Activated T-cell treated with anti-CD3 and anti-CD28 coated beads, Interleukin-2, amount 50 U/mL, for 24 hours (primary cell): ENCODE results near the gene OR4L1.
"Not testable (repeated sequence)": the region's sequence is repeated elsewhere in the genome, so short reads cannot be mapped to it uniquely, and the experiment has no call there.

ENCODE experiments used
- DNase-seq: peaks from one replicate; pipeline ENCODE4 v3.0.0-alpha.2; 2020
- H3K27ac Mint-ChIP-seq: 2 replicates; pipeline ENCODE4 v1.8.0; 2020; ENCODE audit warnings: mild to moderate bottlenecking, mixed read lengths
- H3K27me3 Mint-ChIP-seq: 2 replicates; pipeline ENCODE4 v1.8.0; 2020; ENCODE audit warnings: mixed read lengths
- H3K36me3 Mint-ChIP-seq: 2 replicates; pipeline ENCODE4 v1.8.0; 2020; ENCODE audit warnings: low read depth, mixed read lengths
- H3K4me1 Mint-ChIP-seq: 2 replicates; pipeline ENCODE4 v1.8.0; 2020; ENCODE audit warnings: low read depth, mixed read lengths
- H3K4me3 Mint-ChIP-seq: 2 replicates; pipeline ENCODE4 v1.8.0; 2020; ENCODE audit warnings: mild to moderate bottlenecking, moderate library complexity, mixed read lengths
- H3K9me3 Mint-ChIP-seq: 2 replicates; pipeline ENCODE4 v1.8.0; 2020; ENCODE audit warnings: mixed read lengths

The OR4L1 gene, protein sequence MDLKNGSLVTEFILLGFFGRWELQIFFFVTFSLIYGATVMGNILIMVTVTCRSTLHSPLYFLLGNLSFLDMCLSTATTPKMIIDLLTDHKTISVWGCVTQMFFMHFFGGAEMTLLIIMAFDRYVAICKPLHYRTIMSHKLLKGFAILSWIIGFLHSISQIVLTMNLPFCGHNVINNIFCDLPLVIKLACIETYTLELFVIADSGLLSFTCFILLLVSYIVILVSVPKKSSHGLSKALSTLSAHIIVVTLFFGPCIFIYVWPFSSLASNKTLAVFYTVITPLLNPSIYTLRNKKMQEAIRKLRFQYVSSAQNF

DNA sequence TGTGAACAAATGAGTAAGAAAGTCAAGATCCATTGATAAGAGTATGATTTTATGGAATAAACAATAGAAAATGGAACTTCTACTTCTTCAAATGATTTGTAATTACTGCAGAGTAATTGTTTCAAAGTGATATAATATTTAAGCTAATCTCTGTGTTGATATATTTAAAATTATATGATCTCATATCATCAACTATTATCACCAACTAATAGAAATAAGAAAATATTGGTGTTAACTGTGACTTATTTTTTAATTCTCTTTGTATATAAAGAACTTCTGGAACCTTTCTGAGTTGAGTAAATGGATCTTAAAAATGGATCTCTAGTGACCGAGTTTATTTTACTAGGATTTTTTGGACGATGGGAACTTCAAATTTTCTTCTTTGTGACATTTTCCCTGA, at the start of gene OR4L1:
OR4L1 (plus strand) TSS at position 301 of the 400 bp plus-strand sequence; CDS start at position 301, 0 bp downstream.
- no peaks in the 10 kb centered on the region for H3K27me3 Mint-ChIP-seq
- no peak within 1 kb of the TSS for H3K4me3 Mint-ChIP-seq
- H3K4me1 Mint-ChIP-seq: no peaks in the 10 kb centered on the region
- H3K36me3 Mint-ChIP-seq: no peaks in the 10 kb centered on the region
- H3K27ac Mint-ChIP-seq: no peak within 1 kb of the TSS
- DNase-seq: no peak
- H3K9me3 Mint-ChIP-seq: no peaks in the 10 kb centered on the region

DNA sequence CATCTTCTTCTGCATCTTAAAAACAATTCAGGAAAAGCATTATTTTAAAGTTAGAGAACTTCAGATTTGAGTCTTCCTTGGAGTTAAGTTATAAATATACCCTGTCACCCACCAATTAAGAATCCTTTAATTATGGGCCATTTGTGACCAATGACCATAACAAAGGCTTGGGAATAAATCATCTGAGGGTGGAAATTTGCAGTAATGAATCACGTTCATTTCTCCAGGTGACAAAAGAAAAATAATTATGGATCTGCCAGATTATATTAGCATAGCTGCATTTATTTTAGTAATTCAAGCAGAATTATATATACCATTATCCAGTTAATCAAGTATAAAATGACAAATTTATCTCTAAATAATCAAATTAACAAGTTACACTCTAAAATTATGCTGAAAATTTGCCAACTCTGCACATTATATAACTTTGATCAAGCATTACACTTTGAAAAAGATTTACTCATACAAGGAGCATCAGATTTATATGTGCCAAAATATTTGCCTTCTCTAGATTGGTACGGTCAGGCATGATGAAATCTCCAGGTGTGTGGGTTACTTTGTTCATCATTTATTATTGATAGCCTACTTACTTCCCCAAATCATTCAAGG, 40.5 kb upstream of the OR4L1 start, which contains the start of gene OR4K14:
OR4K14 (minus strand) TSS at position 51 of the 609 bp plus-strand sequence. CDS start 4,114 bp downstream, outside the sequence.
- H3K27me3 Mint-ChIP-seq: no peaks in the 10 kb centered on the region
- no peak for DNase-seq
- no peaks in the 10 kb centered on the region for H3K4me1 Mint-ChIP-seq
- H3K36me3 Mint-ChIP-seq: no peaks in the 10 kb centered on the region
- H3K27ac Mint-ChIP-seq: no peak within 1 kb of the TSS
- H3K9me3 Mint-ChIP-seq: peaks cover under 1% of the 10 kb centered on the region
- no peak within 1 kb of the TSS for H3K4me3 Mint-ChIP-seq

DNA sequence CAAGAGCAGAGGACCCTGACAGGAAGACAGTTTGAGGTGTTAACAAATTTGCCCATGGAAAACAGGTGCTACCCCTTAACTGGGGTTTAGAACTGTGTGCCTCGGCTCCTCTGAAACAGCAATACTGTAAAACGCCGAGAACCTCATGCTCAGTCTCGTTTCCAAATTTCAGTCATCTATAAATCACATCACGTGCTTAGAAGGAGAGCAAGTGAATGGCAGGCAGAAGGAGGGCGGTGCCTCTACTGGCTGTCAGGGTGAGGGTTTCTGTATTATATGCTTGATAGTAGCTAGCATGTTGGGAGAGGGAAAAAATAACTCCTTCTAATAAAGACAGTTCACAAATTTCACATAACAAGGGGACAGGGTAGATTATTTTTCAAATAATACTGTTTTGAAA, 28.8 kb upstream of the OR4L1 start:
- Mint-ChIP-seq H3K4me1 (no peaks in the 10 kb centered on the region), H3K9me3 (no peaks in the 10 kb centered on the region), H3K36me3 (no peaks in the 10 kb centered on the region), H3K27ac (no peak overlapping the region), H3K27me3 (no peaks in the 10 kb centered on the region), H3K4me3 (no peak overlapping the region)
- DNase-seq: no peak

DNA sequence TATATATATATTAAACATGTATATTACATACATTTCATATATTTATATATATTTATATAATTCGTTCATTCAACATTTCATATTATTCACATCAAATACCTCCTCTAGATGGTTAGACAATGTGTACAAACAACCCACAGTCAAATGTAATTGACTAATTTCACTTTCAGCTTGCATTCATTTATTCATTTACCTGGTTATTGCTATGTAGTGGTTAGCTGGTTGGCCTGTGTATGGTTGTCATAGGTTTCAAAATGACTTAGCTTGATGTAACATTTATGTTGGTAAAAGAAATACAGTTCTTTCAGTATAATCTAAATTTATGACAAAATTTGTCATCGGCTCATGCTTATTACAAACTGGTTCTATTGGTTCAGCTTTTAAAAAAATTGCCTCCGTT, 24.4 kb upstream of the OR4L1 start:
- no peaks in the 10 kb centered on the region for H3K36me3 Mint-ChIP-seq

DNA sequence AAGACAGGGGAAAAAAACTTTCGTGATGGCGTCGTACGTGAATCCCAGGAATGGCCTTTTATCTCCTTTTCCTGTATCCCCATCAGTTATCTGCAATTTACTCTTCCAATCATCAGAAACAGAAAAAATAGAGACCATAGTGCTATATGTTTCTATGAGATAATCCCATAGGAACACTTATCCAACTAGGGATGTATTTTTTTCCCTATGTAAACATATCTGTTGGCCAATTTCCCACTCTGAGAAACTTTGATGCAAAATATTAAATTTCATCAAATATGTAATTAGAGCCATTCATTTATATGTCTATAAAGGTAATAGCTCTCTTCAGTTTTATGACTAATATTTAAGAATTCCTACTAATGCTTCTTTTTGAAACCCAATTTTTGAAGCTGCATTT, 23.9 kb upstream of the OR4L1 start, which contains the start of gene OR4K13:
OR4K13 (minus strand) TSS at position 101 of the 400 bp plus-strand sequence. CDS start 1,280 bp downstream, outside the sequence.
- H3K27ac Mint-ChIP-seq: no peak within 1 kb of the TSS
- H3K27me3 Mint-ChIP-seq: no peaks in the 10 kb centered on the region
- no peaks in the 10 kb centered on the region for H3K4me1 Mint-ChIP-seq
- H3K9me3 Mint-ChIP-seq: peaks cover 3% of the 10 kb centered on the region
- no peak for DNase-seq
- no peaks in the 10 kb centered on the region for H3K36me3 Mint-ChIP-seq
- no peak within 1 kb of the TSS for H3K4me3 Mint-ChIP-seq

More for the DNA sequence above, 24.4 kb upstream of the OR4L1 start:
- Mint-ChIP-seq H3K27ac (no peak overlapping the region), H3K27me3 (no peaks in the 10 kb centered on the region), H3K9me3 (peaks cover 3% of the 10 kb centered on the region), H3K4me3 (no peak overlapping the region), H3K4me1 (no peaks in the 10 kb centered on the region)
- no peak for DNase-seq

DNA sequence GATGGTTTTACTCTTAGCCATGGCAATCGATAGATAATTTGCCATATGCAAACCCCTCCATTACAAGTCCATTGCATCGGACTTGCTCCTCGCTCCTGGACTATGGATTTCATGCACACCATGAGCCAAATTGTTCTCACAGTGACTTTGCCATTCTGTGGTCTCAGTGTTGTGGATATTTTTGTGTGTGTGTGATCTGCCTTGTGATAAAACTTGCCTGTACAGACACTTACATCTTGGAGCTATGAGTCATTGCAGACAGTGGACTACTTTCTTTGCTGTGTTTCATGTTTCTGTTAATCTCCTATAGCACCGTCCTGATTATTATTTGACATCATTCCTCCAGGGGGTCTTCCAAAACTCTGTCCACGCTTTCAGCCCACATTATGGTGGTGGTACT, 15.6 kb upstream of the OR4L1 start:
- H3K27ac Mint-ChIP-seq: no peak overlapping the region
- H3K9me3 Mint-ChIP-seq: peaks cover 9% of the 10 kb centered on the region
- DNase-seq: no peak
- H3K27me3 Mint-ChIP-seq: peaks cover 6% of the 10 kb centered on the region
- H3K4me3 Mint-ChIP-seq: no peak overlapping the region
- no peaks in the 10 kb centered on the region for H3K36me3 Mint-ChIP-seq
- H3K4me1 Mint-ChIP-seq: no peaks in the 10 kb centered on the region

DNA sequence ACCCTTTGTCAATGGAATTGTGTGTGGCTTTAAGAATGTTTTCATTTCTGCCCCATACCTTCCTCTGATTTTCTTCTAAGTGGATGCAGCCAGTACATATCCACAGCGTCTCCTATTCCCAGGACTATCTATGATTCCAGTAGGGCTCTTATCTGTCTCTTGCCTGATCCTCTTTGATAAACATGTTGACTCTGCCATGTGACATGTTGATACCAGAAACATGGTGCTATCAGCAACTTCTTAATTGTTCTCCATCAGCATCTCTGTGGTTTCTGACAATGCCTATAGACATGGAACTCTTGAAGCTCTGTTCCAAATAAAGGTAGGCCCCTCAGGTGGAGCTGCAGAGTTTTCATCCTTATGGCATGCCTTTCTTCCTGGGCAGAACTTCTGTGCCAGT, 11.6 kb upstream of the OR4L1 start:
- H3K4me3 Mint-ChIP-seq: no peak overlapping the region
- H3K27ac Mint-ChIP-seq: no peak overlapping the region
- H3K36me3 Mint-ChIP-seq: no peaks in the 10 kb centered on the region
- peaks cover 8% of the 10 kb centered on the region for H3K27me3 Mint-ChIP-seq
- DNase-seq: no peak
- H3K4me1 Mint-ChIP-seq: no peaks in the 10 kb centered on the region
- H3K9me3 Mint-ChIP-seq: no peaks in the 10 kb centered on the region

DNA sequence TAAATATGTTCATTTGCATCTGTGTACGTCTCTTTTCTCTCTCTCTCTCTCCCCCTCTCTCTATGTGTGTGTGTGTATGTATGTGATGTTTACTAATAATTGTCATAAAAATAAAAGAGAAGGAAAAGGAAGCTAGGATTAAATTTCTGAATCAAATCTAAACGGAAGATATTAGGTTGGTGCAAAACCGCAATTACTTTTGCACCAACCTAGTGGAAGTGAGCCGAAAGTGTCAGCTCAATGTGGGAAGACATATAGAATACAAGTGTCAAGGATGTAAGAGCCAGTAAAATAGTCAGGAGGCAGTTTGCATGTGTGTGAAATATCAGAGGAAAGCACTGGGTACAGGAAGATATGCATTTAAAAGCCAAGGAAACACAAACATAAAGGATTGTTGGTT, 32.2 kb downstream of the OR4L1 start:
- H3K4me1 Mint-ChIP-seq: no peaks in the 10 kb centered on the region
- H3K4me3 Mint-ChIP-seq: no peak overlapping the region

DNA sequence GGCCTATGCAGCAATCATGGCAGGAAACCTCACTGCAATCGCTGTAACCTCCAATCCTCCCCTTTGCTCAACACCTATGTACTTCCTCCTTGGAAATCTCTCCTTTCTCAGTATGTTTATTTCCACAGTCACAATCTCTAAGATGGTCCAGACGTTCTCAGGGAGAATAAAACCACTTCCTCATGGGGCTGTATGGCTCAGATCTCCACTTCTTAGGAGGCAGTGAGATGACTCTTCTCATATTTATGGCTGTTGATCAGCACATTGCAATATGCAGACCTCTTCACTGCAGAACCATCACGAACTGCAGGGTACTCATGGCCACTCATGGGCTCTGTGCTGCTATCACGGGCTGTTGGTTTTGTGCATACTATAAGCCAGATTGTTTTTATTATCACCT, 33.6 kb downstream of the OR4L1 start:
- Mint-ChIP-seq H3K36me3 (no peaks in the 10 kb centered on the region), H3K27ac (no peak overlapping the region), H3K9me3 (no peaks in the 10 kb centered on the region), H3K4me1 (no peaks in the 10 kb centered on the region), H3K27me3 (no peaks in the 10 kb centered on the region), H3K4me3 (no peak overlapping the region)
- no peak for DNase-seq

More for the DNA sequence above, 32.2 kb downstream of the OR4L1 start:
- H3K27ac Mint-ChIP-seq: no peak overlapping the region
- H3K36me3 Mint-ChIP-seq: no peaks in the 10 kb centered on the region
- no peaks in the 10 kb centered on the region for H3K9me3 Mint-ChIP-seq
- H3K27me3 Mint-ChIP-seq: no peaks in the 10 kb centered on the region
- DNase-seq: no peak

DNA sequence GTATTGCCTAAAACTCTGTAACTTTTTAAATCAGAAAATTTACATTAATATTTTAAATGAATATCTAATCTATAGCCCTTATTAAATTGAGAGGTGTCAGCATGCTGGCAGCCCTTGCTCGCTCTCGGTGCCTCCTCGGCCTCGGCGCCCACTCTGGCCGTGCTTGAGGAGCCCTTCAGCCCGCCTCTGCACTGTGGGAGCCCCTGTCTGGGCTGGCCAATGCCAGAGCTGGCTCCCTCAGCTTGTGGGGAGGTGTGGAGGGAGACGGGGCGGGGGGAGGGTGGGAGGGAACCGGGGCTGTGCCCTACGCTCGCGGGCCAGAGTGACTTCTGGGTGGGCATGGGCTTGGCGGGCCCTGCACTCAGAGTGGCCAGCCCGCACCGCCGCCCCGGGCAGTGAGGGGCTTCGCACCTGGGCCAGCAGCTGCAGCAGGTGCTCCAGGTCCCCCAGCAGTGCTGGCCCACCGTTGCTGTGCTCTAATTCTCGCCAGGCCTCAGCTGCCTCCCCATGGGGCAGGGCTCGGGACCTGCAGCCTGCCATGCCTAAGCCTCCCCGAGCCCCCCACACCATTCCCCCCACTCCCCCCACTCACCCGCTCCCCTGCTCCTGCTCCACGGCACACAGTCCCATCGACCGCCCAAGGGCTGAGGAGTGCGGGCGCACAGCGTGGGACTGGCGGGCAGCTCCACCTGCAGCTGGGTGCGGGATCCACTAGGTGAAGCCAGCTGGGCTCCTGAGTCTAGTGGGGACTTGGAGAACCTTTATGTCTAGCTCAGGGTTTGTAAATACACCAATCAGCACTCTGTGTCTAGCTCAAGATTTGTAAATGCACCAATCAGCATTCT, 39.3 kb downstream of the OR4L1 start:
- not testable (repeated sequence) for H3K4me3 Mint-ChIP-seq, H3K4me1 Mint-ChIP-seq, H3K27ac Mint-ChIP-seq, DNase-seq, H3K36me3 Mint-ChIP-seq, H3K9me3 Mint-ChIP-seq
- peaks cover 13% of the 10 kb centered on the region for H3K27me3 Mint-ChIP-seq

DNA sequence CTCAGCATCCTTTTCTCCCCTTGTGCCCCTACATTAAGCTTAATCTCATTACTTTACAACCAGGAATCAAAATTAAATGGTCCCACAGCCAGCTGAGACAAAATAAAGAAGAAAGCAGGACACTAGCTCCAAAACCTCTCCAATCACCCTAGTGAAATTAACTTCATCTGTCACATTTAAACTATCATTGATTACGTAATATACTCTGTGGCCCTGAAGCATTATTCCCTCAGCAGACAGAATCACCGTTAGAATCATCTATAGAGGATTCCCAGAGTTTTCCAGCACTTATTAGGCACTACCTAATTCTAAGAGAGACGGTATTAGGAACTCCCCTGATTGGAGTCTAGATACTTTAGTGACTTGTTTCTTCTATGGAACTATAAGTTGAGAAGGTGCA, 50.6 kb downstream of the OR4L1 start, which contains the start of gene OR4K17:
OR4K17 (plus strand) TSS at position 302 of the 400 bp plus-strand sequence. CDS start 6,761 bp downstream, outside the sequence.
- DNase-seq: no peak
- no peak within 1 kb of the TSS for H3K27ac Mint-ChIP-seq
- no peaks in the 10 kb centered on the region for H3K27me3 Mint-ChIP-seq
- no peak within 1 kb of the TSS for H3K4me3 Mint-ChIP-seq
- H3K36me3 Mint-ChIP-seq: no peaks in the 10 kb centered on the region
- no peaks in the 10 kb centered on the region for H3K4me1 Mint-ChIP-seq
- H3K9me3 Mint-ChIP-seq: no peaks in the 10 kb centered on the region
